Left lung (tissue), 10 donors: Measurements from ENCODE around the gene ARGLU1. TPM values are rescaled to one million over a fixed set of nuclear protein-coding genes. Genes with fewer than 3 reads are reported as not detected.

Experiments used
- ATAC-seq: fragments of 200-7000 bp; cut with Tn5 transposase; one replicate; pipeline ENCODE4 v1.9.1; 2020; ENCODE audit warnings: moderate library complexity
- DNase-seq, 4 donors: peaks; one replicate each; pipeline ENCODE4 v3.0.0-alpha.2; 2013 to 2020
- H3K27ac ChIP-seq, 2 donors: fragments of 200-600 bp; sonication (generic) in 1 of 2; one replicate each; pipeline versions ENCODE4 v1.5.0 to v1.8.0; 2020 to 2021
- H3K27me3 ChIP-seq, 2 donors: fragments of 200-600 bp; sonication (generic) in 1 of 2; one replicate each; pipeline versions ENCODE4 v1.5.0 to v1.8.0; 2020 to 2021
- H3K36me3 ChIP-seq, 2 donors: fragments of 200-600 bp; sonication (generic) in 1 of 2; one replicate each; pipeline versions ENCODE4 v1.5.0 to v1.8.0; 2020 to 2021
- H3K4me1 ChIP-seq, 2 donors: fragments of 200-600 bp; one replicate each; pipeline ENCODE4 v1.8.0; 2021
- H3K4me3 ChIP-seq, 2 donors: fragments of 200-600 bp; sonication (generic) in 1 of 2; one replicate each; pipeline versions ENCODE4 v1.5.0 to v1.8.0; 2020 to 2021; ENCODE audit warnings: mild to moderate bottlenecking in 1 of 2
- H3K9me3 ChIP-seq, 2 donors: fragments of 200-600 bp; sonication (generic) in 1 of 2; one replicate each; pipeline versions ENCODE4 v1.5.0 to v1.8.0; 2020 to 2021
- CTCF ChIP-seq, 2 donors: fragments of 200-600 bp; sonication (generic) in 1 of 2; IDR thresholded peaks; one replicate each; pipeline versions ENCODE4 v1.5.0 to v1.8.0; 2021; ENCODE audit warnings: antibody characterized with exemption in 2 of 2
- intact Hi-C, 2 donors: fragments of 100-400 bp; cut with DNase I; formaldehyde crosslinking; loops; one replicate each; pipeline versions ENCODE4 v1.11.2 to v1.14.2; 2022
- polyA plus RNA-seq, 6 donors: library from polyadenylated mRNA; unstranded; fragments of 120-200 nt; gene quantifications; one replicate each; pipeline ENCODE4 v1.2.1, GENCODE V29; 2013; ENCODE audit not compliant: insufficient read length in 6 of 6
- total RNA-seq, 2 donors: library from RNA; stranded (reverse); fragmentation: NEBNext Ultra II Directional; extraction: Animal tissue kit (Norgen Biotek cat#: 25700); gene quantifications; one replicate each; pipeline ENCODE4 v1.2.1, GENCODE V29; 2021
- donor health status: DM: no; HTN: yes; CAD: no.
- donor health status: DM: no; HTN: no; CAD: no.

ARGLU1 gene
- total and polyA plus RNA-seq, 8 donors = 67.3 to 482 (median 387) TPM

GRCh38 chr13:106575896-106576295 lies 8.0 kb upstream of the ARGLU1 start:
- Histone ChIP-seq H3K9me3 (no peaks in the 10 kb centered on the region), H3K27me3 (no peaks in the 10 kb centered on the region), H3K36me3 (no peaks in the 10 kb centered on the region), H3K27ac (no peak overlapping the region), H3K4me3 (no peak overlapping the region), H3K4me1 (peaks cover 0 to 8% of the 10 kb centered on the region in 2 donors)
- DNase-seq (no peak), ATAC-seq (no peak)
- intact Hi-C loops = no loop called here
- TF ChIP-seq CTCF (IDR thresholded peaks at IDR 0.05) = no peak

- DNase-seq (peak in 2 of 4 donors; percentile 48 to 56), ATAC-seq (peak; percentile 78)
- H3K27ac ChIP-seq = peak overlapping the region; percentile 20 to 67
- intact Hi-C loops = no loop called here
- H3K4me3 ChIP-seq = no peak overlapping the region
- peaks cover 8% of the 10 kb centered on the region in 2 donors for H3K4me1 ChIP-seq
- no peaks in the 10 kb centered on the region for H3K36me3 ChIP-seq
- no peaks in the 10 kb centered on the region for H3K9me3 ChIP-seq
- no peaks in the 10 kb centered on the region for H3K27me3 ChIP-seq
- TF ChIP-seq CTCF (IDR thresholded peaks at IDR 0.05) = no peak
Measured at GRCh38 chr13:106573868-106574267, 5.9 kb upstream of the ARGLU1 start.

- no peak overlapping the region for H3K4me3 ChIP-seq
- H3K9me3 ChIP-seq = no peaks in the 10 kb centered on the region
- ATAC-seq = peak; percentile 10
- H3K27ac ChIP-seq = peak overlapping the region; percentile 20 to 67
- intact Hi-C loops = no loop called here
- H3K4me1 ChIP-seq = peaks cover 8 to 13% of the 10 kb centered on the region in 2 donors
- no peaks in the 10 kb centered on the region for H3K36me3 ChIP-seq
- DNase-seq = no peak
- H3K27me3 ChIP-seq = no peaks in the 10 kb centered on the region
- no peak for TF ChIP-seq CTCF (IDR thresholded peaks at IDR 0.05)
Measured at GRCh38 chr13:106573284-106573846, 5.4 kb upstream of the ARGLU1 start.

- H3K27me3 ChIP-seq = no peaks in the 10 kb centered on the region
- no peaks in the 10 kb centered on the region for H3K36me3 ChIP-seq
- no peak for TF ChIP-seq CTCF (IDR thresholded peaks at IDR 0.05)
- H3K9me3 ChIP-seq = no peaks in the 10 kb centered on the region
- intact Hi-C loops = no loop called here
- H3K27ac ChIP-seq = no peak overlapping the region
- peak in 3 of 4 donors; percentile 28 to 91 (median 73) for DNase-seq
- ATAC-seq = peak; percentile 9
- no peak overlapping the region for H3K4me3 ChIP-seq
- peaks cover 22 to 31% of the 10 kb centered on the region in 2 donors for H3K4me1 ChIP-seq
Measured at GRCh38 chr13:106570299-106570852, 2.4 kb upstream of the ARGLU1 start.

GRCh38 chr13:106569233-106570095 lies 1.5 kb upstream of the ARGLU1 start:
- Histone ChIP-seq H3K9me3 (no peaks in the 10 kb centered on the region), H3K27me3 (no peaks in the 10 kb centered on the region), H3K4me1 (peaks cover 26 to 40% of the 10 kb centered on the region in 2 donors), H3K4me3 (no peak overlapping the region), H3K27ac (no peak overlapping the region), H3K36me3 (no peaks in the 10 kb centered on the region)
- TF ChIP-seq CTCF (IDR thresholded peaks at IDR 0.05) = no peak
- intact Hi-C loops = no loop called here
- no peak for ATAC-seq
- no peak for DNase-seq
